GM12875 (cell line): ENCODE data around the gene ELF4.
A peak's percentile ranks its signal among the peaks of the same experiment; 100 is the strongest.
"Not testable (repeated sequence)": the region's sequence is repeated elsewhere in the genome, so short reads cannot be mapped to it uniquely, and the experiment has no call there.

Experiments
- H3K4me3 ChIP-seq: one replicate; pipeline ENCODE4 v1.5.1; 2011; ENCODE audit warnings: low read depth, low read length, control low read depth
- CTCF ChIP-seq: IDR thresholded peaks from 2 replicates; pipeline ENCODE4 v1.5.1; 2011; ENCODE audit warnings: low read depth, mild to moderate bottlenecking, control low read depth, inconsistent platforms, low read length, moderate library complexity, borderline replicate concordance; ENCODE audit not compliant: insufficient read depth

ELF4 gene

DNA sequence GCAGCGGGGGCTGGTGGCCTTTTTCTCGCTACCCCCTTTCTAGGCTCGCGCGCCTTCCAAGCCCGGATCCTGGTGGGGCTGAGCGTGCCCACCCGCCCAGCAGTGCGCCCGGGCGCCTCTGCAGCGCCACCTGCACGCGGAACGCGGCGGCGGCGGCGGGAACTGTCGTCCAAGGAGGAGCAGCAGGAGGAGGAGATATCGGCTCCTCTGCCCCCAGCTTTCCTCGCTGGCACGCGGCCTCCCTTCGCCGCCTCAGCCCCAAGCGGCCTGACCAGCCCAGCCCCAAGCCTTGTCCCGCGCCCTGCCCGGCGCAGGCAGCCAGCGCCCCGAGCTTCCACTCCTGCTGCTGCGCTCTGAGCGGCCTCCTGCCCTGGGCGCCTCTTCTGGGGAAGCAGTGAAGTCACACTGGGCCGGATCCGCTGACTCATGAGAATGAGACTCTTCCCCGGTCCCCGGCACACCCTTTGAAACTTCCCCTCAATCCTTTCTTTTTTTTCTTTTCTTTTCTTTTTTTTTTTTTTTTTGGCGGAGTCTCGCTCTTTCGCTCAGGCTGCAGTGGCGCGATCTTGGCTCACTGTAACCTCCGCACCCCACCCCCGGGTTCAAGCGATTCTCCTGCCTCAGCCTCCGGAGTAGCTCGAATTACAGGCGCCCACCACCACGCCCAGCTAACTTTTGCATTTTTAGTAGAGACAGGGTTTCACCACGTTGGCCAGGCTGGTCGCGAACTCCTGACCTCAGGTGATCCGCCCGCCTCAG, 10.6 kb upstream of the ELF4 start:
- H3K4me3 ChIP-seq: peak overlapping the region; percentile 54
- peak; percentile 70 for TF ChIP-seq CTCF

DNA sequence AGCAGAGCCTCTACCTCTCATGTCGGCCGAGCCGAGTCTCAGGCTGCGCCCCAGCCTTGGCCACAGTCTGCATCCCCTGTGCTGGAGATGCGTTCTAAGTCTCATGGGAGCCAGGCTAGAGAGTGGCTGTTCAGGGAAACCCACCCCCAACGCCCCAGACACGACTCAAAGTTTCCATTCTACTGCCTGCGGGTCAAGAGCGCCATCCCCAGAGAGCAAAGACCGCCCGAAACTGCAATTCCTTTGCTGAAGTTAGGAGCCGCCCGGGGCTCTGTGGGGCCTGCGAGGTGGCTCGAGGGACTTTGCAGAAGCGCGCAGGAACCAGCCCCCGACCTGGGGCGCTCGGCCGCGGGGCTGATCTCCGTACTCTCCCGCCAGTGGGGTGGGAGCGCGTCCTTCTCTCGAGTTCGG, 10.0 kb upstream of the ELF4 start:
- no peak for TF ChIP-seq CTCF
- H3K4me3 ChIP-seq: peak overlapping the region; percentile 54

GRCh38 chrX:130119312-130119898, 9.1 kb upstream of the ELF4 start:
- H3K4me3 ChIP-seq: no peak overlapping the region
- TF ChIP-seq CTCF: no peak

DNA sequence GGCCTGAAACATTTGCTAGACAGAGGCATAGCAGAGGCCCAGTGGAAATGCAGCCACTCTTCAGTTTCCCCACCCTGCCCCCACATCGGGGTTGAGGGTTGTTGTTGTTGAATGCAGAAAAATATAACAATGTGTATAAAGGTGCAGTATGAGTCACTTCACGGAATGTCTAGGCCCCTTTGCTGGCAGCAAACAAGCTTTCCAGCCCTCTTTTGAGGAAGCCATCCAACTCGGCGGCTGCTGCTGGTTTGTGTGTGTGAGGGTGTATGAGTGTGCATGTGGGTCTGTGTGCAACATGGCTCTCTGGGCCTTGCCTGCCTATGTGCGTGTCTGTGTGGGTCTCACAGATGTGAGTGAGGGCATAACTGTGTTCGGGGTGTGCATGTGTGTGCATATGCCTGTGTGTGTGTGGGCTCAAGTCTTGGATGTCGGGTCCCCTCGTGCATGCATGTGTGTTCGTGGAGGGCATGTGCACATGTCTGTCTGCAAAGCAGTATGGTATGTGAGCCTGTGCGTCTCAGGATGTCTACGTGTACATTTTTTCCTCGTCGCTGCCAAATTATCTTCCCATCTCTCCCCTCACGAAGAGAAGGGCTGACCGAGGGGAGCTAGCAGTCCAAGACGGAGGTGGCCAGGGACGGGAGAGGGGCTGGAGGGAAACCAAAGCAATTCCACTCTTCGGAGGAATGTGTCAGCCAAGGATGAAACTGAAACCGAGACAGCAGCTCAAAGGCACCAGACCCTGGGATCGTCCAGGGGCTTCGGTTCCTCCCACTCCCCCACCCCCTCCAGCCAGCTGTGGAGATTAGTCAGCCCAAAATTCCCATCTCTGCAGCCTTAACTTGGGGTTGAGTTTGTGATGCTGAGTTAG, 8.4 kb upstream of the ELF4 start:
- H3K4me3 ChIP-seq: no peak overlapping the region
- TF ChIP-seq CTCF: no peak

DNA sequence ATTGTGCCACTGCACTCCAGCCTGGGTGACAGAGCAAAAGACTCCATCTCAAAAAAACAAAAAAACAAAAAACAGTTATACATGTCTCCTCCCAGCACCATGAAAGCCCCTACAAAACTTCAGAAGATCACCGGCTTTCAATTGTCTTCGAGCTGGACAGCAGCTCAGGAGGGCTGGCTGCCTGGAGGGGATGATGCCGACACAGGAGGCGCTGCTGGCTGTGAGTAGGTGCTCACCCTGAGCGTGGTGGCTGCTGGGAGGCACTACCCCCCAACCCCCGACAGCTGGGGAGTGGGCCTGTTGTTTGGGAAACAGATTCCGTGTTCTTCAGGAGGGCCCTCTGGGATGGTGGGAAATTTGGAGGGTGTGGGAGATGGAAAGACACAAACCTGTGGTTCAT, 6.9 kb upstream of the ELF4 start:
- no peak for TF ChIP-seq CTCF

GRCh38 chrX:130115119-130115885, 5.0 kb upstream of the ELF4 start:
- H3K4me3 ChIP-seq: not testable (repeated sequence)

More for the DNA sequence above, 6.9 kb upstream of the ELF4 start:
- no peak overlapping the region for H3K4me3 ChIP-seq

GRCh38 chrX:130114141-130114588, 3.9 kb upstream of the ELF4 start:
- H3K4me3 ChIP-seq: no peak overlapping the region
- no peak for TF ChIP-seq CTCF
